GM19468 (cell line): ENCODE data around the gene CDC45.
"Not testable (repeated sequence)": the region's sequence is repeated elsewhere in the genome, so short reads cannot be mapped to it uniquely, and the experiment has no call there.

Source experiments
- ATAC-seq: cut with Tn5 transposase; IDR thresholded peaks from one replicate; pipeline ENCODE4 v1.9.1; 2021; ENCODE audit warnings: mild to moderate bottlenecking, moderate library complexity, moderate number of reproducible peaks; ENCODE audit not compliant: unreplicated experiment; ENCODE audit errors: extremely low read depth

Gene CDC45

GRCh38 chr22:19548427-19548826 is 68.7 kb downstream of the CDC45 start:
- ATAC-seq, result not testable (repeated sequence)

- ATAC-seq, result no peak
These were observed 69.2 kb downstream of the CDC45 start for GRCh38 chr22:19548964-19549363.

- ATAC-seq, result no peak
These were observed 69.7 kb downstream of the CDC45 start for GRCh38 chr22:19549428-19549827.

GRCh38 chr22:19550382-19550781 is 70.7 kb downstream of the CDC45 start:
- no peak for ATAC-seq

GRCh38 chr22:19553201-19553600 is 73.5 kb downstream of the CDC45 start:
- no peak for ATAC-seq

- no peak for ATAC-seq
These were observed 75.2 kb downstream of the CDC45 start for GRCh38 chr22:19554834-19555404.

GRCh38 chr22:19555651-19556050 is 75.9 kb downstream of the CDC45 start:
- no peak for ATAC-seq

- ATAC-seq, result no peak
These were observed 77.3 kb downstream of the CDC45 start for GRCh38 chr22:19556963-19557545.

GRCh38 chr22:19559324-19559811 is 79.6 kb downstream of the CDC45 start:
- no peak for ATAC-seq

- ATAC-seq, result no peak
These were observed 80.2 kb downstream of the CDC45 start for GRCh38 chr22:19559956-19560355.

GRCh38 chr22:19565382-19566278 is 85.9 kb downstream of the CDC45 start:
- ATAC-seq, result no peak

GRCh38 chr22:19566279-19567156 is 86.8 kb downstream of the CDC45 start:
- ATAC-seq, result no peak

- ATAC-seq, result no peak
These were observed 87.7 kb downstream of the CDC45 start for GRCh38 chr22:19567157-19568009.

- ATAC-seq, result no peak
These were observed 88.9 kb downstream of the CDC45 start for GRCh38 chr22:19568337-19569275.

GRCh38 chr22:19569276-19569640 is 89.5 kb downstream of the CDC45 start:
- ATAC-seq, result no peak

- ATAC-seq, result no peak
These were observed 90.3 kb downstream of the CDC45 start for GRCh38 chr22:19569976-19570375.
